Measurements from ENCODE around the gene RBM14.

The RBM14 gene

DNA sequence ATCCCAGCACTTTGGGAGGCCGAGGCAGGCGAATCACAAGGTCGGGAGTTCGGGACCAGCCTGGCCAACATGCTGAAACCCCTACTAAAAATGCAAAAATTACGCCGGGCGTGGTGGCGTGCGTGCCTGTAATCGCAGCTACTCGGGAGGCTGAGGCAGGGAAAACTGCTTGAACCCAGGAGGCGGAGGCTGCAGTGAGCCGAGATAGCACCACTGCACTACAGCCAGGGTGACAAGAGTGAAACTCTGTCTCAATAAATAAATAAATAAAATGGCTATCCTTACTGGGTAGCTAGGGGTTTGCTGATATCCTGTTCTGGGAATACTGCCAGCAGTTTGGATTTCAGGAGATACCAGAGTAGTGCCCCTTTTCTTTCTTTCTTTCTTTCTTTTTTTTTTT, 2.4 kb upstream of the RBM14 start:
- no peak overlapping the region for H3K27ac Mint-ChIP-seq
- H3K4me3 Mint-ChIP-seq: no peak overlapping the region
- H3K9me3 Mint-ChIP-seq (ENCODE audit: low read depth): no peaks in the 10 kb centered on the region
- H3K4me1 Mint-ChIP-seq (ENCODE audit: low read depth): peaks cover 28% of the 10 kb centered on the region
- no peaks in the 10 kb centered on the region for H3K27me3 Mint-ChIP-seq
- H3K36me3 Mint-ChIP-seq: peaks cover 13% of the 10 kb centered on the region

DNA sequence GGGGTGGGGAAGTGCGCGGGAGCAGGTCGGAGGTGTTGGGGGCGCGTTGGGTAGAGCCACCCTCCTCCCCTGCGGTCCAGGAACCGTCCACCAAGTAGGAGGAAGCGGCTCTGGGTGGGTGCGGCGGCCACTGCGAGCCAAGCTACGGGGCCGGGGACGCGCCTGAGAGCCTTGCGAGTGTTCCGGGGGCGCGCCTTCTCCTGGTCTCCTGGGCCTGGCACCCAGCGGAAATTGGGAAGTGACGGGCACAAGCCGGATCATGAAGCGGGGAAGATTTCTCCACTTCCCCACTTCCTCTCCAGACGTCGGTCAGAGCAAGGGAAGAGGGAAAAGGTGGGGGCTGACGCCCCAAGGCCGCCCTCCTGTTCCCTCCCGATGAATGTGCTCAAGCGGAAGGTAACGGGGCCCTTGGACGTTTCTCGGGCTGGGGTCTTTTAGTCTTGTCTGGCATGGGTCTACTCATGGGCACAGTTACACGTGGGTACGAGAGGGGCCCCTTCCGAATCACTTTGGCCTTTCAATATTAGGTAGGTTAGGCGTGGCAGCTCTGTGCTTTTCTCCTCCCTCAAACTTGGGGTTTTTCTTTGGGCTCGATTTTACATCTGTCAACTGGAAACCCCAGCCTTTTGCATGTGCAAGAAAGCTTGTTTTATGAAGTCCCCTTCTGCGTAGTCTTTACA, 865 bp downstream of the RBM14 start:
- H3K4me1 Mint-ChIP-seq (ENCODE audit: low read depth): peaks cover 40% of the 10 kb centered on the region
- H3K27ac Mint-ChIP-seq: peak overlapping the region; percentile 98

GRCh38 chr11:66619080-66619554, 2.7 kb downstream of the RBM14 start:
- peaks cover 58% of the 10 kb centered on the region for H3K4me1 Mint-ChIP-seq (ENCODE audit: low read depth)
- H3K27ac Mint-ChIP-seq: peak overlapping the region; percentile 98
- no peaks in the 10 kb centered on the region for H3K9me3 Mint-ChIP-seq (ENCODE audit: low read depth)
- no peaks in the 10 kb centered on the region for H3K27me3 Mint-ChIP-seq
- peak overlapping the region; percentile 97 for H3K4me3 Mint-ChIP-seq
- H3K36me3 Mint-ChIP-seq: peaks cover 18% of the 10 kb centered on the region

More for the DNA sequence above, 865 bp downstream of the RBM14 start:
- no peaks in the 10 kb centered on the region for H3K27me3 Mint-ChIP-seq
- H3K4me3 Mint-ChIP-seq: peak overlapping the region; percentile 97
- H3K9me3 Mint-ChIP-seq (ENCODE audit: low read depth): no peaks in the 10 kb centered on the region
- peaks cover 18% of the 10 kb centered on the region for H3K36me3 Mint-ChIP-seq

GRCh38 chr11:66624450-66624849, 8.0 kb downstream of the RBM14 start:
- peaks cover 5% of the 10 kb centered on the region for H3K36me3 Mint-ChIP-seq
- H3K4me3 Mint-ChIP-seq: no peak overlapping the region
- no peak overlapping the region for H3K27ac Mint-ChIP-seq
- peaks cover 72% of the 10 kb centered on the region for H3K4me1 Mint-ChIP-seq (ENCODE audit: low read depth)
- H3K9me3 Mint-ChIP-seq (ENCODE audit: low read depth): no peaks in the 10 kb centered on the region
- no peaks in the 10 kb centered on the region for H3K27me3 Mint-ChIP-seq

- Mint-ChIP-seq H3K4me1 (ENCODE audit: low read depth) (peaks cover 73% of the 10 kb centered on the region), H3K27ac (no peak overlapping the region), H3K9me3 (ENCODE audit: low read depth) (no peaks in the 10 kb centered on the region), H3K36me3 (peaks cover 2% of the 10 kb centered on the region), H3K27me3 (no peaks in the 10 kb centered on the region), H3K4me3 (no peak overlapping the region)
These were observed 8.8 kb downstream of the RBM14 start for GRCh38 chr11:66625041-66625751.

DNA sequence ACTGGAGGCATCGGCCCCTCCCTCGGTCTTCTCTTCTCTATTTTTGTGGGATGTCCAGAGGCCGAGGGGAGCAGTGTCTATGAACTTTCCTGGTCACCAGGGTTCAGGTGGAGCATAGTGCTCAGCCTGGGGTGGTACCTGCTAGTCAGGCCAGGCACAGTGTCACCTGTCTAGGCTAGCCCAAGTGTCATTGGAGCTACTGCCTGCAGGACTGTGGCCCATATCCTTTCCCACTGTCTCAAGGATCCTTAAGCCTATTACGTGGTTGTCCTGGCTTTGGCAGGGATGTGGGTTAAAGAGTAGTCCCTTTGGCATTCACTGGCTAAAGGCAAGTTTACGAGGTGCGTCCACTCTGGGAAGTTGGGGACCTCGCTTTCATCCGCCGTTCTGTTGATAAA, 9.3 kb downstream of the RBM14 start:
- H3K4me3 Mint-ChIP-seq: no peak overlapping the region
- peaks cover 70% of the 10 kb centered on the region for H3K4me1 Mint-ChIP-seq (ENCODE audit: low read depth)
- peaks cover 2% of the 10 kb centered on the region for H3K36me3 Mint-ChIP-seq
- H3K27me3 Mint-ChIP-seq: no peaks in the 10 kb centered on the region
- H3K9me3 Mint-ChIP-seq (ENCODE audit: low read depth): no peaks in the 10 kb centered on the region
- H3K27ac Mint-ChIP-seq: no peak overlapping the region

GRCh38 chr11:66626382-66626781, 10.0 kb downstream of the RBM14 start:
- Mint-ChIP-seq H3K4me3 (no peak overlapping the region), H3K27ac (no peak overlapping the region), H3K9me3 (ENCODE audit: low read depth) (no peaks in the 10 kb centered on the region), H3K36me3 (peaks cover 2% of the 10 kb centered on the region), H3K4me1 (ENCODE audit: low read depth) (peaks cover 66% of the 10 kb centered on the region), H3K27me3 (no peaks in the 10 kb centered on the region)

DNA sequence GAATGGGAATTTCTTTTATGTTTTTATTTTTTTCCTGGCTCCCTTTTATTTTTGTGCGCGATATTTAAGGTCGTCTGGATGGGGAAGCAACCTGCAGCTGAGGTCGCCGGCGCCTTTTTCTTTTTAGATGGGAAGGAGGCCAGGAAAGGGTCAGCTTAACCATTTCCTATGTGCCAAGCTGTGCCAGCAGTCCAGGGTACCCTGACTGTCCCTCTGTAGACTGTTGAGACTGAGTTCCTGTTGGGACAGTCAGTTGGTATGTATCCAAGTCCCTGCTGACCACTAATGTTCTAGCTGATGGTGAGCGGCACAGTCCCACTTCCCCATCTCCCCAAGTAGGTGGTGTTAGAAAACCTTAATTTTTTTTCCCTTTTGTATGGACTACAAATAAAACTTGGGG, 10.5 kb downstream of the RBM14 start:
- H3K4me3 Mint-ChIP-seq: no peak overlapping the region
- H3K9me3 Mint-ChIP-seq (ENCODE audit: low read depth): no peaks in the 10 kb centered on the region
- H3K36me3 Mint-ChIP-seq: peaks cover 2% of the 10 kb centered on the region
- H3K27me3 Mint-ChIP-seq: no peaks in the 10 kb centered on the region
- H3K4me1 Mint-ChIP-seq (ENCODE audit: low read depth): peaks cover 63% of the 10 kb centered on the region
- H3K27ac Mint-ChIP-seq: no peak overlapping the region

GRCh38 chr11:66628061-66628603, 11.7 kb downstream of the RBM14 start:
- no peak overlapping the region for H3K4me3 Mint-ChIP-seq
- no peaks in the 10 kb centered on the region for H3K9me3 Mint-ChIP-seq (ENCODE audit: low read depth)
- peaks cover 6% of the 10 kb centered on the region for H3K36me3 Mint-ChIP-seq
- peaks cover 56% of the 10 kb centered on the region for H3K4me1 Mint-ChIP-seq (ENCODE audit: low read depth)
- no peaks in the 10 kb centered on the region for H3K27me3 Mint-ChIP-seq
- H3K27ac Mint-ChIP-seq: peak overlapping the region; percentile 35

- Mint-ChIP-seq H3K4me1 (ENCODE audit: low read depth) (peaks cover 48% of the 10 kb centered on the region), H3K27ac (peak overlapping the region; percentile 35), H3K27me3 (no peaks in the 10 kb centered on the region), H3K36me3 (peaks cover 6% of the 10 kb centered on the region), H3K4me3 (no peak overlapping the region), H3K9me3 (ENCODE audit: low read depth) (no peaks in the 10 kb centered on the region)
These were observed 12.9 kb downstream of the RBM14 start for GRCh38 chr11:66629356-66629755.

DNA sequence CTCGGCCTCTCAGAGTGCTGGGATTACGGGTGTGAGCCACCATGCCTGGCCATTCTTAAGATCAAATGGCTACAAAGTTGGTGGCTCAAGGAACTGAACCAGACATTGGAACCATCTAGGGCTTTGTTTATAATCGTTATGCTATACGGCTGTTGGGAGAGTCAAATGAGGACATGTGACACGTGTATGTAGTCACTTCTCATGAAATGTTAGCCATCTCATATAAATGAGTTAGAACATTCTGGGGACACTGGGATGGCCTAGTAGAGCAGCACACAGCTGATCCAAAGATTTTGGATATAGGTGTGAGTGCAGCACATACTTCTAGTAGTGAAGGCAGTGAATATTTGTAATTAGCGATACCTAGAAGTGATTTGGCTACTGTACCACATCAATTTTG, 15.5 kb downstream of the RBM14 start:
- no peaks in the 10 kb centered on the region for H3K27me3 Mint-ChIP-seq
- peaks cover 48% of the 10 kb centered on the region for H3K4me1 Mint-ChIP-seq (ENCODE audit: low read depth)
- H3K27ac Mint-ChIP-seq: no peak overlapping the region
- no peak overlapping the region for H3K4me3 Mint-ChIP-seq
- peaks cover 10% of the 10 kb centered on the region for H3K36me3 Mint-ChIP-seq
- no peaks in the 10 kb centered on the region for H3K9me3 Mint-ChIP-seq (ENCODE audit: low read depth)

DNA sequence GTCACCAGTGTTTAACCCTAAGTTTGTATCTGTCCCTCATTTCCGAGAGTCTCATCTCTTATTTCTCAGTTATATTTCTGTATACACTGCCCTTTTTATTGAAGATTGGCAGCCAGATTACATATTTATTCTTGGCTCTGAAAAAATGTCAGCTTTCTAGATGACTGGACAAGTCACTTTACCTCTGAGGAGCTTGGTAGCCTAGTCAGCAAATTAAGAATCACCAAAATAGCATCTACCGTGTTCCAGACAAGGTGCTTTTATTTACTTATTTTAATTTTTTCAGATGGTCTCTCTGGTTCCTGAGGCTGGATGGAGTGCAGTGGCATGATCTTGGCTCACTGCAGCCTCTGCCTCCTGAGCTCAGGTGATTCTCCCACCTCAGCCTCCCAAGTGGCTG, 16.5 kb downstream of the RBM14 start:
- Mint-ChIP-seq H3K9me3 (ENCODE audit: low read depth) (no peaks in the 10 kb centered on the region), H3K27ac (no peak overlapping the region), H3K27me3 (no peaks in the 10 kb centered on the region), H3K36me3 (peaks cover 10% of the 10 kb centered on the region), H3K4me3 (no peak overlapping the region), H3K4me1 (ENCODE audit: low read depth) (peaks cover 49% of the 10 kb centered on the region)

DNA sequence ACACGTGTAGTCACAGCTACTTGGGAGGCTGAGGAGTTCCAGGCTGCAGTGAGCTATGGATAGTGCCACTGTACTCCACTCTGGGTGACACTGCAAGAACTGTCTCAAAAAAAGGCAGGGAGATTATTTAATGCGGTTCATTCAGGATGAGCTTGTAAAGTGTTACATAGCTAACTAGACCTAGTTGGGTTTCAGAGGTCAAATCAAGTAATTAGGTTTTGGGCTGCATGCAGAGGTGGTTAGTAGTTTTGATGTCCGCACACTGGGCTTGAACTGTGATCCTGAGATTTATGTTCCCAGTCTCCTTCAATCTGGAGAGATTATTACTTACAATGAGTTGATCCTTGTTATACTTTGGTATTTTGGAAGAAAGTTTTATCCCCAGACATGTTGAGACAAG, 20.0 kb downstream of the RBM14 start:
- Mint-ChIP-seq H3K4me1 (ENCODE audit: low read depth) (peaks cover 54% of the 10 kb centered on the region), H3K4me3 (no peak overlapping the region), H3K36me3 (peaks cover 21% of the 10 kb centered on the region), H3K27me3 (no peaks in the 10 kb centered on the region), H3K27ac (peak overlapping the region; percentile 61), H3K9me3 (ENCODE audit: low read depth) (no peaks in the 10 kb centered on the region)

GRCh38 chr11:66637557-66638176, 21.2 kb downstream of the RBM14 start:
- Mint-ChIP-seq H3K36me3 (peaks cover 25% of the 10 kb centered on the region), H3K27me3 (no peaks in the 10 kb centered on the region), H3K4me3 (peak overlapping the region; percentile 97), H3K27ac (peak overlapping the region; percentile 97), H3K9me3 (ENCODE audit: low read depth) (no peaks in the 10 kb centered on the region), H3K4me1 (ENCODE audit: low read depth) (peaks cover 61% of the 10 kb centered on the region)

Measured in activated naive CD8-positive, alpha-beta T cell (primary cell).